ENCODE data around the gene PDPK1.
"Not testable (repeated sequence)": the region's sequence is repeated elsewhere in the genome, so short reads cannot be mapped to it uniquely, and the experiment has no call there.

PDPK1 gene

DNA sequence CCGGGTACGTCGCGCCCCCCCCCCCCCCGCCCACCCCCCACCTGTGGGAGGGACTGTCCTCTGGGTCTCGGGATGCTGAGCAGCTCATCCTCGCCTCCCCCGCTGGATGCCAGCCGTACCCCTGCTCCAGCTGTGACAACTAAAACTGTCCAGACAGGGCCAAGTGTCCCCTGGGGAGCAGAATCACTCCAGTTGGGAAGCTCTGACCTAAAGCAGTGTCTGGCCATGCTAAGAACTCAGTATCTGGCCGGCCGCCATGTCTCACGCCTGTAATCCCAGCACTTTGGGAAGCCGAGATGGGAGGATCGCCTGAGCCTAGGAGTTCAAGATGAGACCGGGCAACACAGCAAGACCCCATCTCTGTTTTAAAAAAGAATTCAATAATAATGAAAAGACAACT is 83.0 kb downstream of the PDPK1 start:
- not testable (repeated sequence) for DNase-seq

DNA sequence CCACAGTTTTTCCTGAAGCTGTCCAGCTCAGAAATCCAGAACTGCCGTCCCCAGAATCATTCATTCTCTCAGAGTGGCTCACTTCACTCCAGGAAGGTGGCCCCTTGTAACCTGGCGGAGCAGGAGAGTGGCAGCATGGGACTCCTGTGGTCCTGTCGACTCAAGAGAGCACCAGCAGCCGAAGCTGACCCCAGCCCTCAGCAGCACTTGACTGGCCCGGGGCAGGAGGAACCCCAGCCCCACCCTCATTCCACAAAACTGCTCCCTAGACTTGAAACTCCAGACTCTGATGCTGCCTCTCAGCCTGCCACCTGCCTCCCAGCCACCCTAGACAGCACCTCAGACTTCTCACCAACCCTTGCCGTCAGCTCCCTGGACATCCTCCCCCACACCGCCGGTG is 83.6 kb downstream of the PDPK1 start:
- DNase-seq = not testable (repeated sequence)

DNA sequence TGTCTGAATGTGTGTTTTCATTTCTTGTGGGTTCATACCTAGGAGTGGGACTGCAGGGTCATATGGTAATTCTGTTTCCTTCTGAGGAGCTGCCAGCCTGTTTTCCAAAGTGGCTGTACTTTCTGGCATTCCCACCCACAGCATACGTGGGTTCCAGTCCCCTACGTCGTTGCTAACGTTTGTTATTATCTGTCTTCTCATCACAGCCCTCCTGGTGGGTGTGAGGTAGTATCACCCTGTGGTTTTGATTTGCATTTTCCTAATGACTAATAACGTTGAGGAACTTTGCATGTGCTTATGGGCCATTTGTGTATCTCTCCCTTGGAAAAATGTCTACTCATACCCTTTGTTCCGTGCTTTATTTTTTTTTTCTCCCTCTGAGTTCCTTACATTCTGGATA is 89.3 kb downstream of the PDPK1 start:
- not testable (repeated sequence) for DNase-seq

DNA sequence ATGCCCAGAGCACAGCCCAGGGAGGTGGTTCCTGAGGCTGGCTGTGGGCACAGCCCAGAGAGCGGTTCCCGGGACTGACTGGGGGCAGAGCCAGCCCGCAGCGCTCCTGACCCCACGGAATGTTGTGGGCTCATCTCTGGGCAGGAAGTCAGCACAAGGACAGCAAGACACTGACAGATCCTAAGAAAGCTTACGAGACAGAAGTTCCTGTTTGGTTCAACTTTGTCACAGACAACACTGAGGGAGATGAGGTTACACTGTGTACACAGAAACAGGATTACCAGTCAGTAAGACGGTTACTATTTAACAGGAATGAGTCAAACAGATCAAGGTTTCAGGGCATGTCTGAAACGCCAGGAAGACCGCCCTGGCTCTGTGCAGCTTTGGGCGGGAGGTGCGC is 93.4 kb downstream of the PDPK1 start:
- DNase-seq = not testable (repeated sequence)

DNA sequence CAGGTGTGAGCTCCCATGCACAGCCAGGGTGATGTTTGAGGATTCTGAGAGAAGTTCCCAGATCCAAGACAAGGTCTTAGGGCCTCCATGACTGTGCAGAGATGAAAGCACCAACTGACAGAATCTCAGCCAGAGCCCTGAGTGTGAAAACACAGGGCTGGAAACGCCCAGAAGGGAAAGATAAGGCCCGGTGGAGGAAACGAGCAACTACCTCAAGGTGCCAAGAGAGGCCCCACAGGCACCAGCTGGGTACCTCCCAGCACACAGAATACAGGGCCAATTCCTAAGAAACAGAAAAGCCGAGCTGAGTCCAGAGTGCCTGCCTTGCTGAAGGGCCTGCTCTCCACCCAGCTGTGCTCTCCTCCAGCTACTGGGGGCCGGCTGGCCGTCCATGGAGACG is 94.5 kb downstream of the PDPK1 start:
- not testable (repeated sequence) for DNase-seq

DNA sequence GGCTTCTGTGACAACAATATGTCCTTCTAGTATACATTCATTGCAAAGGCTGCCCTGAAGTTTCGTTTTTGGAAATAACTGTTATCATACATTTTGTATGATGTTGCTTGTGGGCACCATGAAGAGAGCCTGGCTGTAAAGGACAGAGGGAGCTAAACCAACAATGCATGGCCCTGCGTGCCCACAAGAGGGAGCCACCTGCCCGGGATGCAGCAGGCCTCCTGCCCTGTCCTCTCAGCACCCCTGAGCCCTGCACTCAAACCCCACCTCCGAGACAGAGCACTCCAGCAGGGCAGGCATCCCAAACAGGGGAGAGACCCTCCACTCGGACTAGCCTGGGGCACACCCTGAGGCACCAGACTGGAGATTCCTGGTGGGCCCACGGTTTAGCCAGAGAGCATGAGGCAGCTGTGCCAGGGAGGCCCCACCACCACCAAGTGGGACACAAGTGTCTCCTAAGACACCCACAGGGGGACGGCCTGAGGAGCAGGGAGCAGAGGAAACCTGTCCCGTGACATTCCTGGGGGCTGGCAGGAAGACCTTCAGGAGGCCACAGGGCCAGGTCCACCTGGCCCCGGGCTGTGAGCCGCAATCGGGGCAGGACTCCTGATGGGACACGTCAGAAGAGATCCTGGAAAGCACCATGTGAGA is 101.4 kb downstream of the PDPK1 start:
- not testable (repeated sequence) for DNase-seq

DNA sequence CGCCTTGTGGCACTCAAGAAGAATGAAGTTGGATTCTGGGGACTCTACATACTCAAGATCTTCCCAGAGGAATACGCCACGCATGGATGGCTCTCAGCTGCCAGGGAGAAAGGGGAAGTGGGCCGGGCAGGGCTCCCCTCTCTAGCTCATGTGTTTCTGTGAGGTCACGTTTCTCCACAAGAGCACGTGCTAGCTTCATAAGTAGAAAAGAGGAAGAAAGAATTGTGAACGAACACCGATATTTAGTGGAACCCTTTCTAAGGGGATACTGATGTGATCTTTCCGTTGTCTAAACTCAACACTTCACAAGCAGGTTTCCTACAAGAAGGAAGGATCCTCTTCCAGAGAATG is 101.9 kb downstream of the PDPK1 start:
- not testable (repeated sequence) for DNase-seq

DNA sequence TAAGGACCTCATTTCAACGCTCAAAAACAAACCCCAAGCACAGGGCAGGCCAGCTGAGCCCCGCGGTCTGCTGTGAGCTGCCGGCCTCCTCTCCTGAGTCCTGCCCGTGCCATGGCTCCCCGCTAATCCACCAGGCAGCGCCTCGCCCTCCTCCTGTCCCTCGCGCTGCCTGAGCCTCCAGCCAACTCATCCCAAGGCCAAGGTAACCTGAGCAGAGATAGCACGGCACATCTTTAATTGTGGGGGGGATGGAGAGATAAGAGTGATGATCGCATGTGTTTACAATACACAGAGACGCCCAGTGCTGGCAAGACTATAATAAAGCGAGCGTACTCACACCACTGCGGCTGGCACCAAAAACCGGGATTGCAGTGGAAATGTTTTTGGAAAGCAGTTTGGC is 104.7 kb downstream of the PDPK1 start:
- not testable (repeated sequence) for DNase-seq

DNA sequence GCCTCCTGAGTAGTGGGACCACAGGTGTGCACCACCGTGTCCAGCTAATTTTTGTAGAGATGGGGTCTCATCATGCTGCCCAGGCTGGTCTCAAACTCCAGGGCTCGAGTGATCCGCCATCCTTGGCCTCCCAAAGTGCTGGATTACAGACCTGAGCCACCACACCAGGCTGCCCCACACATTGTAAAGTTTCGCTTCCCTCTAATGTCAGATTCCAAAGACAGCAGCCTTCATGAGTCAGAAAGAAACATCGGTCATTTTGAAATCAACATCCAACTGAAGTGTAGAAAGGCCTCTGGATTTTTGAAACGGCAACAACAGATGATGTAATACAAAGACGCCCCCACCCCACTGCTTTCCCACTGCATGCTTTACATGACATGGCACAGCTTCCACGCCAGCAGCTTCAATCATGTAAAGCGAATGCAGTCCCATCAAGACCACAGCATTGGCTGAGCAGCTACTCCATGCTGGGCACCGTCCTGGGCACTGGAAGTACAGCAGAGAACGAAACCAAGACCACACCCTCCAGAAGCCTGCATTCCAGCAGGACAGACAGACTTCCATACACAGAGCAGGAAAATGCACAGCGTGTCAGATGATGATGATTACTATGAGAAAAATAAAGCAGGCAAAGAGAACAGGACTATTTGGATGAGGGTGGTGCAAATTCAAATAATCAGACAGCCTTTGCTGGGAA is 107.1 kb downstream of the PDPK1 start:
- DNase-seq = not testable (repeated sequence)

DNA sequence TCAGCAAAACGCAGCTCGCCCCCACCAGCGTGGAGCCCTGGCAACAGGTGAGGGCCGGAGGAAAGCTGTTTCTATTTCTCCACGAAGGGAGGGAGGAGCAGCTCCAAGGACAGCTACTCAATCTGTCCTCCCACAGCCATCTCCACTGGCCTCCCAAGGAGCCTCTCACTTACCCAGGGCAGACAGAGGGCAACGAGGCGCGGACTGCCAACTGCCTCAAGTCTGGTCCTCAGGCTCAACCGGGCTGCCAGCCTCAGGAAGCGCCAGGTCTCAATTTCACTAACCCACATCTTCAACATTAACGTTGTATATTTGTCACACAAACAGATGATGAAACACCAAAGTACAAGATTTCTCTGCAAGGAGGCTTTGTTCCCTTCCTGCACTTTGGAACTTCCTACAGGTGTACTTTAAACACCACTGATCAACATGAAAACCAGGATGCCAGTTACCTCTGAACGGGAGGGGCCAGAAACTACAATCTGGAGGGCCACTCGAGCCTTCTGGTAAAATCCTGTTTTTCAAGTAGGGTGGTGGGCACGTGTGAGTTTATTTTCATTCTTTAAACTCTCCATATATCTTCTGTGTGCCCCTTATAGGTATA is 113.5 kb downstream of the PDPK1 start:
- not testable (repeated sequence) for DNase-seq
